Adipose tissue (tissue), 3 donors: ENCODE measurements around the gene IPO13. TPM values are rescaled to one million over a fixed set of nuclear protein-coding genes. Genes with fewer than 3 reads are reported as not detected.

ENCODE experiments used
- H3K27ac ChIP-seq: one replicate; pipeline ENCODE4 v1.5.1; 2013; ENCODE audit warnings: low read depth, low read length
- WGBS, 3 donors: extraction: QIAGEN DNeasy Blood & Tissue Kit; methylation state at CpG; one replicate each; pipeline ENCODE4 v1.1.7; 2013; 5-methylcytosine and 5-hydroxymethylcytosine counted together
- polyA plus RNA-seq, 3 donors: library from polyadenylated mRNA; stranded (reverse); fragments of 200-250 nt; gene quantifications; one replicate each; pipeline ENCODE4 v1.2.3, GENCODE V29; 2013
- donor health status: healthy with polysubstance abuse.
- donor health status: Bipolar disorder and iron deficiency.
- donor health status: healthy.

Gene IPO13
- polyA plus RNA-seq, 3 donors: 7.1 to 12.1 (median 10.7) TPM

DNA sequence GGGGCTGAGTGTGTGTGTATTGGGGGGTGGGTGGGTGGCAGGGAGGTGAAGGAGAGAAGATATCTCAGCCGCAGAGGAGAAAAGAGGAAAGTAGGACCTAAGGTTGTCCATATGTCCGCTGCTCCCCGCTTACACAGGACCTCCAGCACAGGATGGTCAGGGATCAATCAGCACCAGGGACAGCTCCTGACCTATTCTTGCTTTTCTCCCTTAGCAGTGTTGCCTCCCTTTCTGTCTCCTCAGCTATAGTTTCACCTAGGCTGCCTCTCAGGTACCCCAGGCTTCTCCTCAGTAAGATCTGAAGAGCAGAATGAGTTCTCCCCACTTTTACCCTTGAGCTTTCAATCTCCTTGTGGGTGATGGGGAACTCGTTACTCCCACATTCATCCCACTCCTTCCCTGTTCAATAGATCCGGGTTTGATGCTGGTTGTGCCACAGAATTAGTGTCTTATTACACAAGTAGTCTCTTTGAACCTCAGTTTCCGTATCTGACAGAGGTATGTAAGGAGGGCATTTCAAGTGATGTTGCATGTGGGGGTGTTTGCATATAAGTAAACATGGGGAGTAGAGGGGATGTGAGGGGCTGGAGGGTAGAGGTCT, 21.7 kb downstream of the IPO13 start:
- 81 to 95% (median 89%) methylated on average over 6 of the region's 6 CpGs for WGBS, 3 donors
- no peak overlapping the region for H3K27ac ChIP-seq

GRCh38 chr1:43969416-43969745, 22.6 kb downstream of the IPO13 start:
- H3K27ac ChIP-seq: no peak overlapping the region
- WGBS, 3 donors: 47 to 60% (median 58%) methylated on average over 7 of the region's 7 CpGs

DNA sequence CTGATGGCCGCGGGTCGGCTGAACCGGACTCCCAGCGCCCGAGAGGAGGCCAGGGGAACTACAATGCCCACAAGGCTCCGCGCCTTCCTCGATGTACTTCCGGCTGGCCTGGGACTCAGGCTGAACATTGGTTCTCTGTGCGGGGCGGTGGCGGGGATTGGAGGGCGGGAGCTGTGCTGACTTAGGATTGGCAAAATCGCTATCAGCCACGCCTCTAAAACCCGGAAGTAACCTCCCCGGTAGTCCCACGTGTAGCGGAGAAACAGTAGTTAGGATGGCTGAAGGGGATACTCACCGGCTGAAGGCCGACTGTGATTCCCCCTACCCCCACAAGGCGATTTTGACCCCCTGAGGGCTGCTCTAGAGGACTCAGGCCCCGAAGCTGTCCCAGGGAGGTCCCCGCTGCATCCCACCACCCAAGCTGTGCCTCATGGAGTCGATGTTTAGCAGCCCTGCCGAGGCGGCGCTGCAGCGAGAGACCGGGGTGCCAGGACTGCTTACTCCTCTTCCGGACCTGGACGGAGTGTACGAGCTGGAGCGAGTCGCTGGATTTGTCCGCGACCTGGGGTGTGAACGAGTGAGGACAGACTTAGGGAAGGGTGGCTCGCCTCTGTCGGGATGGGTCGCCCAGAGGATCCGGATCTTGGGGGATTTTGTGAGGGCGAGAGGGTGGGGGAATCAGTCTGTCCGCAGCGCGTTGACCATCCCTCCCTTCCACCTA, 23.2 kb downstream of the IPO13 start, which contains the start of gene DPH2:
Gene DPH2, plus strand, starts transcription at position 265 of the 721 bp plus-strand sequence. Its CDS starts 166 bp downstream, at position 431.
- WGBS, 3 donors: 0 to 1% (median 0%) methylated on average over 47 of the region's 47 CpGs
- no peak within 1 kb of the TSS for H3K27ac ChIP-seq

DNA sequence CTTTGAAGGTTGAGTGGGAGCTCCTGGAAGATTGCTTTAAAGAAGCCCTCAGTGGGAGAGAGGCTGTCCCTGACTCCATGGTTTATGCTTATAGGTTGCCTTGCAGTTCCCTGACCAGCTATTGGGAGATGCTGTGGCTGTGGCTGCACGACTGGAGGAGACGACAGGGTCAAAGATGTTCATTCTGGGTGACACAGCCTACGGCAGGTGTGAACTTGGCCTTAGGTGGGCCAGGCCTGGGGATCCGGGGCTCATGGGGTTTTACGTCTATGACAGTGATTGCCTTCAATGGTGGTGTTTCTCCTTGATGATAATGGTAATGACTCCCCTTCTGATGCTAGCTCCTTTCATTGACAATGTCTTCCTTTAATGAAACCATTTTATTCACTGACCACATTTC, 23.8 kb downstream of the IPO13 start:
- no peak overlapping the region for H3K27ac ChIP-seq
- 50 to 62% (median 52%) methylated on average over 5 of the region's 5 CpGs for WGBS, 3 donors

- 68 to 92% (median 91%) methylated on average over 9 of the region's 9 CpGs for WGBS, 3 donors
These were observed 24.2 kb downstream of the IPO13 start for GRCh38 chr1:43970911-43971310.

DNA sequence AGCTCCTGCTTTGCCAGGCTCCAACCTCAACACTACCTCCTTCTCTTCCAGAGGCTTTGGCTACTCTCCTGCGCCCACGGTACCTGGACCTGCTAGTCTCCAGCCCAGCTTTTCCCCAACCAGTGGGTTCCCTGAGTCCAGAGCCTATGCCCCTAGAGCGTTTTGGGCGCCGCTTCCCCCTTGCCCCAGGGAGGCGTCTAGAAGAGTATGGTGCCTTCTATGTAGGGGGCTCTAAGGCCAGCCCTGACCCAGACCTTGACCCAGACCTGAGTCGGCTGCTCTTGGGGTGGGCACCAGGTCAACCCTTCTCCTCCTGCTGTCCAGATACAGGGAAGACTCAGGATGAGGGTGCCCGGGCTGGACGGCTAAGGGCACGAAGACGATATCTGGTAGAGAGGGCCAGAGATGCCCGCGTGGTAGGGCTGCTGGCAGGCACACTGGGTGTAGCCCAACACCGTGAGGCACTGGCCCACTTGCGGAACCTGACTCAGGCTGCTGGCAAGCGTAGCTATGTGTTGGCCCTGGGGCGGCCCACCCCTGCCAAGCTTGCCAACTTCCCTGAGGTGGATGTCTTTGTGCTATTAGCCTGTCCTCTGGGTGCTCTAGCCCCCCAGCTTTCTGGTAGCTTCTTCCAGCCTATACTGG, 24.7 kb downstream of the IPO13 start:
- H3K27ac ChIP-seq: no peak overlapping the region
- 92 to 97% (median 96%) methylated on average over 17 of the region's 17 CpGs for WGBS, 3 donors

More at GRCh38 chr1:43970911-43971310, 24.2 kb downstream of the IPO13 start:
- H3K27ac ChIP-seq: no peak overlapping the region

DNA sequence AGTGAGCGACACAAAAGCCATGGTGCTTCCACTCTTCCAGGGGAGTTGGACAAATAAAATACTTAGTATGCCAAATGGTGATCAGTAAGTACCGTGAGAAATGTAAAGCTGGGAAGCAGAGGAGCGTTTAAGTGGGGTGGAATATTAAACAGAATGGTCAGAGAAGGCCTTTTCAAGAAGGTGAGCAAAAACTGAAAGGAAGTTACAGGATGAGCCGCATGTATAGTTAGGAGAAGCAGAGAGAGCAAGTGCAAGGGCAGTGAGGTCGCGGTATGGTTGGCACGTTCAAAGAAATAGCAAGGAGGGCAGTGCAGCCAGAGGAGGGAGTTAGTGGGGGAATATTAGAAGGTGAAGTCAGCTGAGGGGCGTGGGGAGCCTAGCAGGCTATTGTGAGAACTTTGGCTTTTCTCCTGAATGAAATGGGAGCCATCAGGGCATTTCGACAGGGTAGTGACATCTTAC, 27.3 kb downstream of the IPO13 start:
- H3K27ac ChIP-seq: no peak overlapping the region
- 26 to 45% (median 37%) methylated on average over 9 of the region's 9 CpGs for WGBS, 3 donors

DNA sequence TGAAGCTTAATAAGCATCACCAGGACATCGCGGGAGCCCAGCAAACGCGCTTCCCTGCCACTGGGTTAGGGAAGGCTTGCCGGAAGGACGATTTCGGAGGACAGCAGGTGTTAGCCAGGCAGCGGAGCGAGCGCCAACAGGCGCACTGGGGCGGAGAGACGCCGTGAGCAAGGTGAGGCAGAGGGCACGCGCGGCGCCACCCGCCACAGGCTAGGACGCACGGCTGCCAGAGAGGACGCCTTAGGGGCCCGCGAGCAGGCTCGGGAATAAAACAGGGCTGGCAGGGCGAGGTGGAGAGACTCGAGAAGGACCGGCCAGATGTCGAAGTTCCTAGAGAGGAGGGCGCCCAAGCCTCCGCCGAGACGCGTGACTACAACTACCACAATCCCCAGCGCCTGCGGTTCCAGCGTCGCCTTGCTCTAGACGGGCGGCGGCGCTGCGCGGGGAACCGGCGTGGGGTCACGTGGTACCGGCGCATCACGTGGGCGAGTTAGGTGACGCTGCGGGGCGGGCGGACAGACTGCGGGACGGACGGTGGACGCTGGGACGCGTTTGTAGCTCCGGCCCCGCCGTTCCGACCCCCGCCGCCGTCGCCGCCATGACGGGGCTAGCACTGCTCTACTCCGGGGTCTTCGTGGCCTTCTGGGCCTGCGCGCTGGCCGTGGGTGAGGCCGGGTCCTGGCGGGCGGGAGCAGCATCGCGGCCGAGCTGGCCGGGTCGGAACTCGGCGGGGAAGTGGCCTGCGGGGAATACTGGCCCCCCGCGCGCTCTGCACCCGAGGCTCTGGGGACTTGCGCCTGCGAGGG, 27.9 kb downstream of the IPO13 start, which contains the start of gene ATP6V0B:
Gene ATP6V0B, plus strand, starts transcription at position 518 of the 806 bp plus-strand sequence. Its CDS starts 81 bp downstream, at position 599.
- H3K27ac ChIP-seq: peak within 1 kb of the TSS; percentile 29

GRCh38 chr1:43975249-43975961, 28.7 kb downstream of the IPO13 start:
- H3K27ac ChIP-seq: peak overlapping the region; percentile 29
- 1% methylated on average over 34 of the region's 34 CpGs for WGBS, 3 donors

More for the DNA sequence above, 27.9 kb downstream of the IPO13 start, which contains the start of gene ATP6V0B:
- WGBS, 3 donors: 0% methylated on average over 78 to 93 of the region's 93 CpGs

- WGBS, 3 donors: 48 to 87% (median 83%) methylated on average over 4 of the region's 4 CpGs
- H3K27ac ChIP-seq: no peak overlapping the region
These were observed 29.3 kb downstream of the IPO13 start for GRCh38 chr1:43976045-43976444.

GRCh38 chr1:43976890-43977289, 30.1 kb downstream of the IPO13 start:
- H3K27ac ChIP-seq: no peak overlapping the region
- WGBS, 3 donors: 84 to 93% (median 91%) methylated on average over 8 of the region's 8 CpGs

DNA sequence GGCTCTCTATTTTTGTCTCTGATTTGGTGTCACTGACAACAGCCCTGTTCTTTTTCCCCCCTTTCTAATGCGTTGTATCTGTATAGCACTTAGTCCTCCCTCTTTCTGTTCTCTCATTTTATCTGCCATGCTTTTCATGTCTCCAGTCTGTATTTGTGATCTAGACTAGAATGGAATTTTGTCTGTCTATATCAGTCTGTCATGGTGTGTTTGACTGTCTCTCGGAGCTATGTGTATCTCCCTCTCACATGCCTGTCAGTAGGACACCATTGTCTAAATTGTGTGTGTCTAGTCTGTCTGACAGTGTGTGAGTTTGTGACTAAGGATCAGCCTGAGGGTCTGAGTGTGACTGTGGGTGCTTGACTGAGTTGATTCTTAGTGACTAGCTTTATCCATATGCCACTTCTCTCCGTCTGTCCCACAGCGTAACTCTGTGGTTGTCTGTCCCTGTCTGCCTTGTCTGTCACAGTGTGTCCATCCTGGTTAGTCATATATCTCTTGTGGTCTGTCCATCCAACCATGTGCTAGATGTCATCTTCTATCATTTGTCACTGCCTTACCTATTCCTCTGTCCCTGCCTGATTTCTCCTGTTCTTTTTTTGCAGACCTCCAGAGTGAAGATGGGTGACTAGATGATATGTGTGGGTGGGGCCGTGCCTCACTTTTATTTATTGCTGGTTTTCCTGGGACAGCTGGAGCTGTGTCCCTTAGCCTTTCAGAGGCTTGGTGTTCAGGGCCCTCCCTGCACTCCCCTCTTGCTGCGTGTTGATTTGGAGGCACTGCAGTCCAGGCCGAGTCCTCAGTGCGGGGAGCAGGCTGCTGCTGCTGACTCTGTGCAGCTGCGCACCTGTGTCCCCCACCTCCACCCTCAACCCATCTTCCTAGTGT, 30.9 kb downstream of the IPO13 start:
- H3K27ac ChIP-seq: no peak overlapping the region
- 79 to 91% (median 82%) methylated on average over 9 of the region's 9 CpGs for WGBS, 3 donors

- 50 to 61% (median 55%) methylated on average over 5 of the region's 5 CpGs for WGBS, 3 donors
- no peak overlapping the region for H3K27ac ChIP-seq
These were observed 31.5 kb downstream of the IPO13 start for GRCh38 chr1:43978264-43978550.

- H3K27ac ChIP-seq: no peak within 1 kb of the TSS
- 6 to 8% (median 7%) methylated on average over 37 to 51 of the region's 54 CpGs for WGBS, 3 donors
These were observed 32.0 kb downstream of the IPO13 start, which contains the start of gene B4GALT2 for GRCh38 chr1:43978551-43979260. Gene B4GALT2 (plus strand): TSS chr1:43979210. CDS start chr1:43981161, 1,951 bp downstream.

- 0% methylated on average over 1 to 43 of the region's 45 CpGs for WGBS, 3 donors
- H3K27ac ChIP-seq: no peak overlapping the region
These were observed 32.4 kb downstream of the IPO13 start for GRCh38 chr1:43979261-43979527.

DNA sequence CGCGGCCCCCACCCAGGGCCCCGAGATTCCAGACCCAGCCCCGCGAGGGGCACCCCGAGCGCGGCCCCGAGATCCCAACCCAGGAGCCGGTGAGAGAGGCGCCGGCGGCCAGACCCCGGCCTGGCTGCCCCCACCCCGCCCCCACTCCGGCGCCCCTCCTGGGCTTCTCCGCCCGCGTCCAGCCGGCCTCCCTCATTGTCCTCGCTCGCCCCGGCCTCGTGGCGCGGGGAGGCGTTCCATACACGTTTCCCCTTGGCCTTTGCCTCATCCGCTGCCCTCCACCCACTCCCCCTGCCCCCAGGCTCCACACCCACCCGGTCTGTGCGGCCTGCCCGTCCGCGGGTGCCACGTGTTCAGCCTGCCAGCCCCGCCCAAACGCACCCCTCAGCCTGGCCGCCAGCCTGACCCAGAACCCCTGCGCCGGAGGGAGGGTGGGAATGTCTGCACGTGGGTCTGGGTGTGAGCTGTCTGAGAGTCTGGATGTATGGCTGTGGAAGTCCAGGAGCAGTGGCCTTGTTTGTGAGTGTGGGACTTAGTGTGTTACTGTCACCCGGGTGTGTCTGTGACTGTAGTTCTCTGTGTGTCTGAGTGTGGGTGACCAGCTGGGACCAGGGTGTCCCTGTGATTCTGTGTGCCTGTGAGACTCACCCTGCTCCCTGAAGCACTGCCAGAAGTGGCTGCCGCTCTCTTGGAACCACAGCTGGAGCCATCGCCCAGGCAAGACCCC, 32.9 kb downstream of the IPO13 start:
- WGBS, 3 donors: 3 to 4% (median 4%) methylated on average over 31 to 44 of the region's 45 CpGs
- no peak overlapping the region for H3K27ac ChIP-seq
